GM23248 (cell line): ENCODE measurements around the gene ROR1. TPM values are rescaled to one million over a fixed set of nuclear protein-coding genes. Genes with fewer than 3 reads are reported as not detected.

Source experiments
- DNase-seq: peaks from one replicate; pipeline ENCODE4 v3.0.0-alpha.2; 2015
- H2AFZ ChIP-seq: fragments of 200-600 bp; sonication (generic); 2 replicates; pipeline ENCODE4 v1.6.1; 2016; ENCODE audit warnings: antibody characterized with exemption
- H3F3A ChIP-seq: fragments of 200-600 bp; sonication (generic); 2 replicates; pipeline ENCODE4 v1.6.1; 2016; ENCODE audit warnings: mild to moderate bottlenecking, antibody characterized with exemption, mixed run types; ENCODE audit not compliant: insufficient read depth
- H3K27ac ChIP-seq: fragments of 200-600 bp; sonication (generic); 2 replicates; pipeline ENCODE4 v1.5.1; 2016; ENCODE audit warnings: mild to moderate bottlenecking
- H3K27me3 ChIP-seq: fragments of 200-600 bp; sonication (generic); replicated peaks from 2 replicates; pipeline ENCODE4 v1.6.1; 2016; ENCODE audit warnings: mild to moderate bottlenecking; ENCODE audit not compliant: insufficient read depth
- H3K36me3 ChIP-seq: fragments of 200-600 bp; sonication (generic); 2 replicates; pipeline ENCODE4 v1.6.1; 2016; ENCODE audit warnings: low read depth, mild to moderate bottlenecking
- H3K4me1 ChIP-seq: fragments of 200-600 bp; sonication (generic); 2 replicates; pipeline ENCODE4 v1.6.1; 2016; ENCODE audit warnings: mild to moderate bottlenecking; ENCODE audit not compliant: insufficient read depth
- H3K4me2 ChIP-seq: fragments of 200-600 bp; sonication (generic); one replicate; pipeline ENCODE4 v1.6.1; 2016; ENCODE audit warnings: mild to moderate bottlenecking; ENCODE audit not compliant: unreplicated experiment
- H3K4me3 ChIP-seq: fragments of 200-600 bp; sonication (generic); 2 replicates; pipeline ENCODE4 v1.5.1; 2016; ENCODE audit warnings: mild to moderate bottlenecking
- H3K79me2 ChIP-seq: fragments of 200-600 bp; sonication (generic); 2 replicates; pipeline ENCODE4 v1.6.1; 2016; ENCODE audit warnings: mild to moderate bottlenecking; ENCODE audit not compliant: insufficient read depth
- H3K9ac ChIP-seq: fragments of 200-600 bp; sonication (generic); 2 replicates; pipeline ENCODE4 v1.6.1; 2016; ENCODE audit warnings: mild to moderate bottlenecking
- H3K9me2 ChIP-seq: fragments of 200-600 bp; sonication (generic); 2 replicates; pipeline ENCODE4 v1.6.1; 2016; ENCODE audit warnings: mixed run types, mild to moderate bottlenecking, moderate library complexity; ENCODE audit not compliant: insufficient read depth
- H3K9me3 ChIP-seq: fragments of 200-600 bp; sonication (generic); one replicate; pipeline ENCODE4 v1.6.1; 2017; ENCODE audit warnings: low read depth
- H4K20me1 ChIP-seq: fragments of 200-600 bp; sonication (generic); 2 replicates; pipeline ENCODE4 v1.6.0; 2016; ENCODE audit not compliant: insufficient read depth
- EZH2 ChIP-seq: fragments of 200-600 bp; sonication (generic); IDR thresholded peaks from 2 replicates; pipeline ENCODE4 v1.6.1; 2018; ENCODE audit warnings: antibody characterized with exemption, mild to moderate bottlenecking; ENCODE audit not compliant: insufficient read depth, poor library complexity, severe bottlenecking
- EZH2phosphoT487 ChIP-seq: fragments of 200-600 bp; sonication (generic); IDR thresholded peaks from 2 replicates; pipeline ENCODE4 v1.6.1; 2018; ENCODE audit warnings: antibody characterized with exemption, moderate library complexity, mild to moderate bottlenecking, low read depth; ENCODE audit not compliant: insufficient read depth
- WGBS, 2 experiments: methylation state at CpG; one replicate each; pipeline ENCODE4 v1.1.6; 2015 to 2017; ENCODE audit warnings: low lambda C conversion rate in 2 of 2, low coverage in 1 of 2; ENCODE audit errors: missing lambda C conversion rate in 2 of 2; 5-methylcytosine and 5-hydroxymethylcytosine counted together
- in situ Hi-C: fragments of 300-500 bp; cut with MboI; formaldehyde crosslinking; loops from 2 replicates; pipeline ENCODE4 v1.15.0; 2020
- polyA plus RNA-seq: library from polyadenylated mRNA; unstranded; fragments of >200 nt; fragmentation: Nextera tagmentation; extraction: Ambion mirVana; gene quantifications from 2 replicates; pipeline ENCODE4 v1.2.1, GENCODE V29; 2016
- total RNA-seq: library from RNA; depleted of rRNA; stranded (reverse); fragments of >200 nt; shearing (Covaris generic); gene quantifications from 2 replicates; pipeline ENCODE4 v1.2.3, GENCODE V29; 2014

ROR1 gene
- total and polyA plus RNA-seq, 2 experiments from 2014 or later, result 12.0 to 13.3 TPM

GRCh38 chr1:63977466-63977865 lies 203.6 kb downstream of the ROR1 start:
- Histone ChIP-seq H3K9me2 (no peaks in the 10 kb centered on the region), H3K9ac (no peak overlapping the region), H3F3A (no peaks in the 10 kb centered on the region), H3K27me3 (no peaks in the 10 kb centered on the region), H3K36me3 (no peaks in the 10 kb centered on the region), H3K27ac (no peak overlapping the region), H2AFZ (no peak overlapping the region), H4K20me1 (no peaks in the 10 kb centered on the region), H3K79me2 (no peaks in the 10 kb centered on the region), H3K4me3 (no peak overlapping the region), H3K4me2 (no peak overlapping the region), H3K4me1 (0 out of 2 replicates have a peak, but pooled peaks cover 7% of the 10 kb centered on the region), H3K9me3 (no peaks in the 10 kb centered on the region)
- TF ChIP-seq EZH2, result no peak
- TF ChIP-seq EZH2phosphoT487, result no peak
- no peak for DNase-seq
- 93 to 100% methylated on average over 1 of the region's 1 CpG for WGBS, 2 experiments
- in situ Hi-C loops, result no loop called here

GRCh38 chr1:63980740-63981407 lies 207.1 kb downstream of the ROR1 start:
- Histone ChIP-seq H3K36me3 (no peaks in the 10 kb centered on the region), H3K4me2 (no peak overlapping the region), H3F3A (no peaks in the 10 kb centered on the region), H3K4me1 (peaks cover 20% of the 10 kb centered on the region), H3K9ac (no peak overlapping the region), H2AFZ (no peak overlapping the region), H3K4me3 (no peak overlapping the region), H3K27me3 (no peaks in the 10 kb centered on the region), H3K9me2 (no peaks in the 10 kb centered on the region), H3K79me2 (no peaks in the 10 kb centered on the region), H3K9me3 (no peaks in the 10 kb centered on the region), H4K20me1 (no peaks in the 10 kb centered on the region), H3K27ac (no peak overlapping the region)
- WGBS, 2 experiments, result 92 to 94% methylated on average over 3 of the region's 3 CpGs
- no peak for DNase-seq
- in situ Hi-C loops, result no loop called here
- TF ChIP-seq EZH2 (no peak), EZH2phosphoT487 (no peak)

GRCh38 chr1:63981408-63981773 lies 207.6 kb downstream of the ROR1 start:
- H3K9me2 ChIP-seq, result no peaks in the 10 kb centered on the region
- no peaks in the 10 kb centered on the region for H3K79me2 ChIP-seq
- no peak overlapping the region for H3K4me2 ChIP-seq
- H3K36me3 ChIP-seq, result no peaks in the 10 kb centered on the region
- H3F3A ChIP-seq, result no peaks in the 10 kb centered on the region
- no peak overlapping the region for H3K9ac ChIP-seq
- H3K27ac ChIP-seq, result no peak overlapping the region
- peaks cover 20% of the 10 kb centered on the region for H3K4me1 ChIP-seq
- H3K4me3 ChIP-seq, result no peak overlapping the region
- in situ Hi-C loops, result no loop called here
- DNase-seq, result no peak
- H2AFZ ChIP-seq, result no peak overlapping the region
- no peaks in the 10 kb centered on the region for H3K9me3 ChIP-seq
- H3K27me3 ChIP-seq, result no peaks in the 10 kb centered on the region
- no peaks in the 10 kb centered on the region for H4K20me1 ChIP-seq
- TF ChIP-seq EZH2, result no peak
- no peak for TF ChIP-seq EZH2phosphoT487
- WGBS, 2 experiments, result 53 to 91% methylated on average over 1 of the region's 1 CpG

- 90 to 96% methylated on average over 3 of the region's 3 CpGs for WGBS, 2 experiments
- Histone ChIP-seq H3K4me2 (no peak overlapping the region), H3K9me3 (no peaks in the 10 kb centered on the region), H3K27me3 (no peaks in the 10 kb centered on the region), H3K9me2 (no peaks in the 10 kb centered on the region), H3F3A (no peaks in the 10 kb centered on the region), H4K20me1 (no peaks in the 10 kb centered on the region), H3K4me3 (no peak overlapping the region), H3K27ac (no peak overlapping the region), H2AFZ (no peak overlapping the region), H3K9ac (no peak overlapping the region), H3K79me2 (no peaks in the 10 kb centered on the region), H3K4me1 (peaks cover 24% of the 10 kb centered on the region), H3K36me3 (no peaks in the 10 kb centered on the region)
- TF ChIP-seq EZH2 (no peak), EZH2phosphoT487 (no peak)
- no peak for DNase-seq
- in situ Hi-C loops, result no loop called here
Measured at GRCh38 chr1:63982201-63982600, 208.4 kb downstream of the ROR1 start.
